HEK293T (cell line): ENCODE measurements around the gene ANO6.
"Not testable (repeated sequence)": the region's sequence is repeated elsewhere in the genome, so short reads cannot be mapped to it uniquely, and the experiment has no call there.

ENCODE experiments used
- CTCF ChIA-PET: fragments of 350-600 bp; formaldehyde crosslinking; extraction: SDS; loops from one replicate; lab custom pipeline; 2021; ENCODE audit warnings: antibody characterized with exemption, inconsistent platforms; lab: Yijun Ruan, JAX
- POLR2A ChIA-PET: fragments of 350-600 bp; formaldehyde crosslinking; extraction: SDS; loops from one replicate; lab custom pipeline; 2020; ENCODE audit warnings: antibody characterized with exemption, inconsistent platforms; lab: Yijun Ruan, JAX
- DNase-seq: peaks from one replicate; pipeline ENCODE4 v3.0.0; 2012; ENCODE audit warnings: mixed read lengths; ENCODE audit errors: extremely low spot score
- ARNT ChIP-seq: fragments of 450-650 bp; IDR thresholded peaks from 2 replicates; pipeline ENCODE4 v1.6.1; 2017; ENCODE audit warnings: mild to moderate bottlenecking
- BHLHE40 ChIP-seq: fragments of 450-650 bp; IDR thresholded peaks from 2 replicates; pipeline ENCODE4 v1.6.1; 2016; ENCODE audit warnings: mild to moderate bottlenecking, moderate library complexity, borderline replicate concordance
- CTBP1 ChIP-seq: fragments of 450-650 bp; IDR thresholded peaks from 2 replicates; pipeline ENCODE4 v1.6.1; 2016; ENCODE audit warnings: borderline replicate concordance
- ELF4 ChIP-seq: fragments of 450-650 bp; IDR thresholded peaks from 2 replicates; pipeline ENCODE4 v1.6.1; 2017; ENCODE audit warnings: antibody characterized with exemption
- FOXA1 ChIP-seq: fragments of 450-650 bp; IDR thresholded peaks from 2 replicates; pipeline ENCODE4 v1.6.1; 2016; ENCODE audit warnings: mild to moderate bottlenecking
- FOXK2 ChIP-seq: fragments of 450-650 bp; IDR thresholded peaks from 2 replicates; pipeline ENCODE4 v1.6.1; 2016; ENCODE audit warnings: mild to moderate bottlenecking
- FOXM1 ChIP-seq: fragments of 450-650 bp; IDR thresholded peaks from 2 replicates; pipeline ENCODE4 v1.6.1; 2017; ENCODE audit warnings: mild to moderate bottlenecking, borderline replicate concordance
- HDGF ChIP-seq: fragments of 450-650 bp; IDR thresholded peaks from 2 replicates; pipeline ENCODE4 v1.6.1; 2017; ENCODE audit warnings: antibody characterized with exemption, borderline replicate concordance
- L3MBTL2 ChIP-seq: fragments of 450-650 bp; conservative IDR thresholded peaks from 2 replicates; pipeline ENCODE4 v1.6.1; 2016; ENCODE audit warnings: mild to moderate bottlenecking
- LEF1 ChIP-seq: fragments of 450-650 bp; IDR thresholded peaks from 2 replicates; pipeline ENCODE4 v1.6.1; 2017; ENCODE audit warnings: mild to moderate bottlenecking, borderline replicate concordance
- NFRKB ChIP-seq: fragments of 450-650 bp; IDR thresholded peaks from 2 replicates; pipeline ENCODE4 v1.6.1; 2016; ENCODE audit warnings: mild to moderate bottlenecking, moderate library complexity
- SP1 ChIP-seq: fragments of 450-650 bp; IDR thresholded peaks from 2 replicates; pipeline ENCODE4 v1.6.1; 2017
- SUZ12 ChIP-seq: fragments of 450-650 bp; IDR thresholded peaks from 2 replicates; pipeline ENCODE4 v1.6.1; 2016; ENCODE audit warnings: mild to moderate bottlenecking
- TARDBP ChIP-seq: fragments of 450-650 bp; IDR thresholded peaks from 2 replicates; pipeline ENCODE4 v1.6.1; 2016
- ZNF384 ChIP-seq: fragments of 450-650 bp; IDR thresholded peaks from 2 replicates; pipeline ENCODE4 v1.6.1; 2016
- TF ChIP-seq, protein P1 (sequence below): fragments of 450-650 bp; IDR thresholded peaks from 2 replicates; pipeline ENCODE4 v1.6.1; 2016

Gene ANO6

DNA sequence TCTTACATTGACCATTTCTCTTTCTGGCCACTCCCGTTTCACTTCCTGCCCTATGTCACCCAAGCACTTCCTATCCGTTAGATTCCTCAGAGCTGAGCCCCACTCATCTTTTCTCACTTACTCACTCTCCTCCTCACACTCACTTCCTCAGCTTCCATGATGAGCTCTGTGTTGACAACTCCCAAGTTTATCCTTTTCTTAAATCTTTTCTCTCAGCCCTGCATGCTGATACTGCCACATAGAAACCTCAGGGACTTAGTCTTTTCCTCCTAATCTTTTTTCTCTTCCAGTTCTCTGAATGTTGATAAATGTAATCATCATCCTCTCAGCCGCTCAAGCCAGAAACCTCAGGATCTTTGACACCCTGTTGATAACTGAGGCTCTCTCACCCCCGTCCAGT is 99.6 kb downstream of the ANO6 start:
- ChIA-PET CTCF (no interaction called here), POLR2A (no interaction called here)
- TF ChIP-seq BHLHE40 (no peak), FOXK2 (no peak), LEF1 (no peak), ARNT (no peak), ELF4 (no peak), TARDBP (no peak), SP1 (no peak), SUZ12 (no peak), ZNF384 (no peak), L3MBTL2 (no peak), HDGF (no peak)
- TF ChIP-seq, protein P1, sequence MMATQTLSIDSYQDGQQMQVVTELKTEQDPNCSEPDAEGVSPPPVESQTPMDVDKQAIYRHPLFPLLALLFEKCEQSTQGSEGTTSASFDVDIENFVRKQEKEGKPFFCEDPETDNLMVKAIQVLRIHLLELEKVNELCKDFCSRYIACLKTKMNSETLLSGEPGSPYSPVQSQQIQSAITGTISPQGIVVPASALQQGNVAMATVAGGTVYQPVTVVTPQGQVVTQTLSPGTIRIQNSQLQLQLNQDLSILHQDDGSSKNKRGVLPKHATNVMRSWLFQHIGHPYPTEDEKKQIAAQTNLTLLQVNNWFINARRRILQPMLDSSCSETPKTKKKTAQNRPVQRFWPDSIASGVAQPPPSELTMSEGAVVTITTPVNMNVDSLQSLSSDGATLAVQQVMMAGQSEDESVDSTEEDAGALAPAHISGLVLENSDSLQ = no peak
- DNase-seq = no peak

DNA sequence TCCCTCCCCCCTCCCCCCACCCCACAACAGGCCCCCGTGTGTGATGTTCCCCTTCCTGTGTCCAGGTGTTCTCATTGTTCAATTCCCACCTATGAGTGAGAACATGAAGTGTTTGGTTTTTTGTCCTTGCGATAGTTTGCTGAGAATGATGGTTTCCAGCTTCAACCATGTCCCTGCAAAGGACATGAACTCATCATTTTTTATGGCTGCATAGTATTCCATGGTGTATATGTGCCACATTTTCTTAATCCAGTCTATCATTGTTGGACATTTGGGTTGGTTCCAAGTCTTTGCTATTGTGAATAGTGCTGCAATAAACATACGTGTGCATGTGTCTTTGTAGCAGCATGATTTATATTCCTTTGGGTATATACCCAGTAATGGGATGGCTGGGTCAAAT is 101.4 kb downstream of the ANO6 start:
- CTCF ChIA-PET, DNase-seq, POLR2A ChIA-PET: not testable (repeated sequence)

DNA sequence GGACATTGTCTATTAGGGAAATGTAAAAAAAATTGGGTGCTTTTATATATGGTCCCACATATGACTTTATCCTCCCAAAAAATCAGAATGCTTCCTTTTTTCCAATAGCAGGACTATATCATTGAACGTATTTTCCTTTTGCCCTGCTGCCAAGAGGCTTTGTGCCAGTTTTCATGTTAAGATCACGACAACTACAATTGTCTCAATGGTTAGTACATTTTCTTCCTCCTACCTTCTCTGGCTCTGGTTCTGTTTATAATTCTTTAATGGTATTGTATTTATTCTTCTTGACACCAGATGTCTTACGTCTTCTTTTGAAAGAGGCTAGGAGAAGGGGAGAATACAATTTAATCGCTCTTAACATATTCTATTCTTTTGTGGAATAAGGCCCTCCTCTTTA is 106.9 kb downstream of the ANO6 start:
- TF ChIP-seq TARDBP = no peak
- TF ChIP-seq FOXK2 = no peak
- no peak for TF ChIP-seq HDGF
- TF ChIP-seq FOXM1 = no peak
- TF ChIP-seq SP1 = no peak
- TF ChIP-seq L3MBTL2 = no peak
- TF ChIP-seq, protein P1 = no peak
- no peak for TF ChIP-seq ELF4
- TF ChIP-seq CTBP1 = no peak
- TF ChIP-seq LEF1 = no peak
- TF ChIP-seq NFRKB = no peak
- TF ChIP-seq BHLHE40 = no peak
- TF ChIP-seq ARNT = no peak
- no peak for TF ChIP-seq ZNF384
- TF ChIP-seq SUZ12 = no peak
- TF ChIP-seq FOXA1 = no peak
- POLR2A ChIA-PET = no interaction called here
- CTCF ChIA-PET = no interaction called here
- DNase-seq = no peak

DNA sequence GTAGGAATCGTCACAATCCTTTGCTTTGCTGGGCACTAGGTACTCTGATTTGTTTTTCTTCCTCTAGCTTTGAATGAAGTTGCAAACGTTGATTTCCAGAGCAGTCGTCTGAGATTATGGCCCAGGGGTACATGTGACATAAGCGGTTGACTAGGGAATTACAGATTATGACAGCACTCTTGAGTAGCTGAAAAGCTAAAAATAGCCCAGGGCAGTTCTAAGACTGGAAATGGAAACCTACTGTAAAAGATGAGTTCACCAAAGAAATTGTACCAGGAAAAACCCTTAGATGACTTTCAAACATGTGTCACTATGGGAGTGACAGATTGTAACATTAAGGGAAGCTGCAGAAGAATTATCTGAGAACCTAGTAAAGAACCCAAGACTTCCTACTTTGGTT is 108.5 kb downstream of the ANO6 start:
- peak; percentile 23 for DNase-seq
- ChIA-PET CTCF (no interaction called here), POLR2A (no interaction called here)
- TF ChIP-seq TARDBP (no peak), NFRKB (no peak), FOXM1 (no peak), LEF1 (no peak), ARNT (no peak)

DNA sequence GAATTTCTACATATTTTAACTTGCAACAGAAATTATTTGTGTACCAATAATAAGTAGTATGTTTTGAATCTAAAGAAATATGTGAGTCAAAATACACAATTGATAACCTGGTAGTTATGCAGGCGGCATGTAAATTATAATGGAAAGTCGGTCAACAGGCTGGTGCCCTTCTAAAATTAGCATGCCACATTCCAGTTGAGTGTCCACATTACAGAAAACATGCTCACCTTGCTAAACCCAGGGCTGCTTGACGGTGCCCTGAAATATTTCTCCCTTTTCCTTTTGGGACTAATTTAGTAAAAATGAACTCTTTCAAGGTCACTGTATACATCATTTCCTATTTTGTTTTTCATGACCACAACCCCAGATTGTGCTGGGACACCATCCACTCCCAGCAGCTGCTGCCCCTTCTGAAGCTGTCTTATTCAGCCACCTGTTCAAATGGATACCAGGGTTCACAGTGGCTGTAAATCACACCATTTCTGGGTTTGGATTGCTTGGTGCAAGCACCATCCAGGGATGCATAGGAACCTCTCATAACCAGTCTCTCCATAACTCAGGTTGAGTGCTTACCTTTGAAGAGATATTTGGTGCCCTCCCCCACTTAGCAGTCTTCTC is 110.6 kb downstream of the ANO6 start:
- ChIA-PET CTCF (no interaction called here), POLR2A (no interaction called here)
- DNase-seq = no peak
- TF ChIP-seq SUZ12 = no peak
- TF ChIP-seq FOXA1 = no peak
- TF ChIP-seq, protein P1 = no peak
- TF ChIP-seq LEF1 = no peak

DNA sequence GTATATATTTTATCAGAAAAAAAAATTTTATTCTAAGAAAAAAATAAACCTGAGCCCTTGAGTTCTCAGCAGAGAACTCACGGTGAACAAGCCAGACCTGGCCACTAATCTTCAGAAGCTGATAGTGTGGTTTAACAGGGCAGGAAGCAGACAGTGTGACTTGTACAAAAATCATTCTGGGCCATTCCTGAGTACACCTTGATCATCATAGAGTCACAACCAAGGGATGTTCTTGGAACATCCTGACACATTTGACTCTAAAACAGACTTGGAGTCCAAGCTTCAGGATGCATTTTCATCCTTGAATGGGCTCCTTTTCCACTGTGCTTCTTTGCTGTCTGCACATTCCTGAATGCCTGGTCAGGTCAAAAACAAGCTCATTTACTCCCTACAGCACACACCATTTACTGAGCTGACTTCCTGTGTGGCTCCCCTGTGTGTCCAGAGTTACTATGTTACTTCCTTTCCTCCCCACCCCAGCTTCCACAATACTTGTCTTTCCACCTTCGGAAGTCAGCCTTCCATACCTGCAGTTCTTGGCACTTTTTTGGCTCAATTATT is 112.0 kb downstream of the ANO6 start:
- no peak for DNase-seq
- ChIA-PET POLR2A (no interaction called here), CTCF (no interaction called here)
- TF ChIP-seq BHLHE40 (no peak), ARNT (no peak), TARDBP (no peak), ZNF384 (no peak), L3MBTL2 (no peak), FOXA1 (no peak), LEF1 (no peak), SUZ12 (no peak), NFRKB (no peak), FOXM1 (no peak), HDGF (no peak), FOXK2 (no peak), ELF4 (no peak)
- TF ChIP-seq, protein P1 = no peak
